Midbrain (tissue), 1 donor: Measurements from ENCODE around the gene ZNF333.

Experiments
- DNase-seq: peaks from one replicate; lab custom pipeline; 2025; lab: John Stamatoyannopoulos, UW

Gene ZNF333

DNA sequence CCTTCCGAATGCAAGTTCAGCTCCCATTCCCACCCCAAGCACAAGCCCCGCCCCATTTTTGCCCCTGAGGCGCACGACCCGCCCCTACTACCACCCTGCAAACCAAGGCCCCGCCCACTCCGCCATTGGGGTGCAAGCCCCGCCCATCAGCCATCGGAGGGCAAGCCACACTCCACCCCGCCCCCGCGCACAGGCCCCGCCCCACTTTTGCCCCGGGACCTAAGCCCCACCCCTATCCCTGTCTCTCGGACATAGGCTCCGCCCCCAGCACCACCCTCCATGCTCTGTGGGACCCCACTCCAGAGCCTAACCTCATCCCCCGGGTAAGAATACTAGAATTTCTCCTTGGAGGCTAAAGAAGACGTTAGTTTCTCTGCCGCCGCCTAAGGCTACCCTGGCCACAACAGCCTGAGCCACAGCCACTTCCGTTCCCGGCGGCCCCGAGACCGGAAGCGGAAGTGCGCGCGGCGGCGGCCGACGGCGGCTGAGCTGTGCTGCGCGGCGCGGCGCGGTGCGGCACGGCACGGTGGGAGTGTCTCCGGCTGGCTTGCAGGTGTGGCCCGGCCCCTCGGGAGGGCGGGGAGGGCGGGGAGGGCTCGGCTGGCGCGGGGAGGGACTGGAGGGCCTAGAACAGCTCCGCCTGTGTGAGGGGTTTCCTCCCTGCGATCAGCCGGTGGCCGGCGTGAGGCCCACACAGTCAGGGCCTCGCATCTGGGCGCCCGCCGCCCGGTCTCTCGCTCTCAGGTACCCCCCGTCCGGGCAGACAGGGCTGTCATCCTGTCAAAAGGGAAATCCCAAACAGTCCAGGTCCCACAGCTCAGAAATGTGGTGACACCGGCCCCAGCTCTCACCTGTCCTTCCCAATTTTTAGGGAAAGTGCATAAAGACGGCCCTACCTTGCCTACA, at the start of gene ZNF333:
Gene ZNF333, plus strand, starts transcription at position 451 of the 906 bp plus-strand sequence. CDS start 3,444 bp downstream, outside the sequence.
- DNase-seq: peak; percentile 93

DNA sequence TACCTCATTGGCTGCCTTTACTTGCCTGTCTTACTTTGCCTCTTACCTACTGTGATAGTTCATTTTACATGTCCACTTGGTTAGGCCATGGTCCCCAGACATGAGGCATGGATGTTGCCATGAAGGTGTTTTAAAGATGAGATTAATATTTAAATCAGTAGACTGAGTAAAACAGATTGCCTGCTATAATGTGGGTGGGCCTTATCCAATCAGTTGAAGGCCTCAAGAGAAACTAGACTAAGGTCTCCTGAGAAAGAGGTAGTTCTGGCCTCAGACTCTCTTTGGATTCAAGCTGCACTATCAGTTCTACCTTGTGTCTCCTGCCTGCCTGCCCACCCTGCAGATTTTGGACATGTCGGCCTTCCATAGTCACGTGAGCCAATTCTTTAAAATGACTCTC, 41.3 kb upstream of the ZNF333 start:
- no peak for DNase-seq

GRCh38 chr19:14649020-14649419, 40.8 kb upstream of the ZNF333 start:
- no peak for DNase-seq

DNA sequence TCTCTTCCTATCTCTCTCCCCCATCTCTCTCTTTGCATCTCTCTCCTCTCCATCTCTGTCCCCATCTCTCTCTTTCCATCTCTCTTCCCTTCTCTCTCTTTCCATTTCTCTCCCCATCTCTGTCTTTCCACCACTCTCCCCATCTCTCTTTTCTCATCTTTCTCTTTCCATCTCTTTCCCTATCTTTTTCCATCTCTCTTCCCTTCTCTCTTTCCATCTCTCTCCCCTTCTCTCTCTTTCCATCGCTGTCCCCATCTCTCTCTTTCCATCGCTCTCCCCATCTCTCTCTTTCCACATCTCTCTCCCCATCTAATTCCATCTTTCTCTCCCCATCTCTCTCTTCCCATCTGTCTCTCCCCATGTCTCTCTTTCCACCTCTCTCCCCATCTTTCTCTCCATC, 39.7 kb upstream of the ZNF333 start:
- no peak for DNase-seq

DNA sequence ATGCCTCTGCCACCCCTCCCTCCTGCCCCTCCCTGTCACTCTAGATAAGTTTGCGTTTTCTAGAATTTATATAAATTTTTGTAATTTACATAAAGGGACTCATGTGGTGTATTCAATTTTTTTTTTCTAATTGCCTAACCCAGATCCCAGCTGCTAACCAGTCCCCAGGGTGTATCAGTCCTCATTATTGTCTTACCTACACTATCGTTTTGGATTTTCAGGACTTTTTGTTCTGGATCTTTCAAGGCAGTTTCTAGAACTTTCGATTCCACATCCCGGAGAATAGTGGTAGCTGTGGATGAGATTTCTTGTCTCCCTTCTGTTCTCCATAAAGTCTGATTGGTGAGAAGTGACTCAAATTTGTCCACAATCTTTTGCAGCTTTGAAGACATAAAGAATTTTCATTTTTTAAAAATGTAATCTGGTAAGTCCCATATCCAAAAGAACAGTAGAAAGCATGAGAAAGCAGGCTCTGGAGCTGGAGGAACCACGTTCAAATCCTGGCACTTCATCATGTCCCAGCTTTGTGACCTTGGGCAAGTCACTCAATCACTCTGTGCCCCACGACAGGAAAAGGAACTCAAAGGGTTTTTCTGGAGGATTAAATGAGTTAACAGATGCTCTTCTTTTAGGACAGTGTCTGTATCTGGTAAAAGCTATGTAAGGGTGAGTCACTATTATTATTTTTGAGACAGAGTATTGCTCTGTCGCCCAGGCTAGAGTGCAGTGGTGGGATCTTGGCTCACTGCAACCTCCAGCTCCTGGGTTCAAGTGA, 34.9 kb upstream of the ZNF333 start:
- DNase-seq: no peak

DNA sequence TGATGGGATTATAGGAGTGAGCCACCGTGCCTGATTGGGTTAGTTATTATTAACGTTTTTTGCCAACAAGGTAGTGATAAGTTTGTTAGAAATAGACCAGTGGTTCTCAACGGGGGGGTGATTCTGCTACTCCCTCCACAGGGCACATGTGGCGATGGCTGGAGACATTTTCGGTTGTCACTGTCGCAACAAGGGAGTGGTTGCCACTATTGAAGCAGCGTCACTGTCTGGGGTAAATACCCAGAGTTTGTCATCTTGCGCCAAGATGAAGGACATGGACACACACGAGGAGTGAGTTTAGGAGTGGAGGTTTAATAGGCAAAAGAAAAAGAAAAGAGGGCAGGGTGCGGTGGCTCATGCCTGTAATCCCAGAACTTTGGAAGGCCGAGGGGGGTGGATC, 34.1 kb upstream of the ZNF333 start:
- no peak for DNase-seq

GRCh38 chr19:14659874-14660489, 29.9 kb upstream of the ZNF333 start:
- no peak for DNase-seq

- peak; percentile 1 for DNase-seq
Observed at GRCh38 chr19:14661372-14661924, 28.4 kb upstream of the ZNF333 start.

- DNase-seq: no peak
Observed at GRCh38 chr19:14669940-14670339, 19.9 kb upstream of the ZNF333 start.

DNA sequence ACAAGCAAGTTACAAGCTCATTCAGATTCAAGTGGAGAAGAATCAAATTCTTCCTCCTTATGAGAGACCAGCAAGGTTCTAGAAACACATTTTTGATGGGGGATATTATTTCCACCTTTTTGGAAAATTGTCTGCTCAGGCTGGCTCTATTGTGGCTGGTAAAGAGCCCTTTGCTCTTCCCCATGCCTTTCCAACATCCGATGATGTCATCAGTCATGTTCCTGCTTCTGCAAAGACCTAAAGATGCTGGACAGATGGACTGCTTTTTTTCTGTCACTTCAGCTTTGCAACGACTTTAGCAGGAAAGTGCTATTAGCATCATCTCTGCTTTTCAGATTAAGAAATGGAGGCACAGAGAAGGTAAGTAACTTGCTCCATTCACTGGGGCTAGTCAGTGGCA, 19.4 kb upstream of the ZNF333 start:
- DNase-seq: no peak

GRCh38 chr19:14672188-14672872, 17.5 kb upstream of the ZNF333 start:
- DNase-seq: no peak

DNA sequence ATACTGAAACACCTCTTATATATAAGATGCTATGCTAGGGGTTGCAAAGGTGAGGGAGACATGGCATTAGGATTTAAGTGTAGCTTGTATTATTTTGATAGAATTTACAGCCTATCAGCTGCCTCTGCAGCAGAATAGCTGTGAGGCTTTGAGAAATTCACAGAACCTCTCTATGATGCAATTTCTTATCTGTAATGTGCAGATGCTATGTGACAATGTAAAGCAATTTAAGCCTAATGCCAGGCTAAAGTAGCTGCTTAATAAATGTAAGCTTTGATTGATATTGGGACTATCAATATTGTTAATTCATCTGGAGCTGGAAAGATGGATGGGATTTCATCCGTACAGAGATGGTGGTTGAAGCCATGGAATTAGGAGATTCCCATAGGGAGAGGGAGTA, 16.8 kb upstream of the ZNF333 start:
- no peak for DNase-seq

- peak; percentile 0 for DNase-seq
Observed at GRCh38 chr19:14674764-14675163, 15.1 kb upstream of the ZNF333 start, which contains the start of gene ADGRE3. TSS of gene ADGRE3 (minus strand) at chr19:14674844. CDS start at chr19:14674770, 74 bp downstream.

- no peak for DNase-seq
Observed at GRCh38 chr19:14676762-14677161, 13.1 kb upstream of the ZNF333 start.

DNA sequence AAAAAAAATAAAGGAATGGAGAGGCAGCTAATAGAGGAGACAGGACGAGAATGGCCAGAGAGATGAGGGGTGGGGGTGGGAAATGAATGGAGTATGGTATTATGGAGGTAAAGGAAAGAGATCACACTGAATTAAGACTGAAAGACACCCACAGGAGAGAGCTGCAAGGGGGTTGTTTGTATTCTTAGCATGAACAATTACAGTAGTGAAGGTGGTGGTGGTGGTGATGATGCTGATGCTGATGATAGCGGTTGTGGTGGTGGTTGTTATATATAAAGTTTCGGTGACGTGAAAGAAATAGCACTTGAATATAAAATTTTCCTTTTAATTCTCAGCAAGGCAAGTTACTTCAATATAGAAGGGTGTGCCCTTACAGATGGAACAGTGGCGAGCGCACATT, 12.4 kb upstream of the ZNF333 start:
- DNase-seq: no peak

DNA sequence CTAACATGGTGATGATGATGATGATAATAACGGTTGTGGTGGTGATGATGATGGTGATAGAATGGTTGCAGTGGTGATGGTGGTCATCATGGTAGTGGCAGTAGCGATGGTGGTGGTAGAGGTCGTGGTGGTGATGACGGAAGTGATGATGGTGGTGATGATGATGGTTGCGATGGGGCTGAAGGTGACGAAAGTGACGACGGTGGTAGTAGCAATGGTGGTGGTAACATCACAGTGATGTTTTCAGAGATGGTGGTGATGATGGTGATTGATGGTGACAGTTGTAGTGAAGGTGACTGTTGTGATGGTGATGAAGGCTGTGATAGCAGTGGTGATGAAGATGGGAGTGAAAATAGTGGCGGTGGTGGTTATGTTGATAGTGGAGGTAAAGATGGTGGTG, 11.6 kb upstream of the ZNF333 start:
- DNase-seq: no peak

DNA sequence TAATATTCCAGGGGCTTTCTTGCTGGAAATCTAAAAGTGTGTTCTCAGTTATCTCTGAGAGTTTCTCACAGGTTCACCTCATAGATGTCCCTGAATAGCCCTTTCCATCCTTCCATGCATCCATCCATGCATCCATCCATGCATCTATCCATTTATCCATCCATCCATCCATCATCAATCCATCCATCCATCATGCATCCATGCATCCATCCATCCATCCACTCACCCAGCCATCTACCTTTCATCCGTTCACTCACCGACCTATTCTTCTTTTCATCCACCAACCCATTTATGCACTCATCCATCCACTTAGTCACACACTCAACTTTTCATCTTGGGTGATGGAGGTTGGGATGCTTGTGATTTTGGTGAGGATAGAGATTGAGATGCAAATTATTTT, 7.8 kb upstream of the ZNF333 start:
- DNase-seq: no peak

DNA sequence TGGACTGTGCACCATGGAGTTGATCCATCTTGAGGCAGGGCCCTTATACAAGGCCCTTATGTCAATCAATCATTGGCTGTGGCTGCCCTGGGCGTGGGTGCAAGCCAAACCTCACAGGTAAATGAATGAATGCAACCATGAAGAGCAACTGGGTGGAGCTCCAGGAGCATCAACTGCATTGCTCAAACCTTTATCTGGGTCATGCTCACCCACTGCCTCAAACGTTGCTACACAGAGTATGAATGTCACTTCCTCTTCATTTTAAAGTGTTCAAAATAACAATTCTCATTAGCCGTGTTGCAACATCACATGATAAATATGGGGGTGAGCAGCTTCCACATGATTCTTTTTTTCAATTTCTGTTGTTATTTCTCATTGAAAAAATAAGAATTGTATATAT, 6.4 kb upstream of the ZNF333 start:
- no peak for DNase-seq

DNA sequence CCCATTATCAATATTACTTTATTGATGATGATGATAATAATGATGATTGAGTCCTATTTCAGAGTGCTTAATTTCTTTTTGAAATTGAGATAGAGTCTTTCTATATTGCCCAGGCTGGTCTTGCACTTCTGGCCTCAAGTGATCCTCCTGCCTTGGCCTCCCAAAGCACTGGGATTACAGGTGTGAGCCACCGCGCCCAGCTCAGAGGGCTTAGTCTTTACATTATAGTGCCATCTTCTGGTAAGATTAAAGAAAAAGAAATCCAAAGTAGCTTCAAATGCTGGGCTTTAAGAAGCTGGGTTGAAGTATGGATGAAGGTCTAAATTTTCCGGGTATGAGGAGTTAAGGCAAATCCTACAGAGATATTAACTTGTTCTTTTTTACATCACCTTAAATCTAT, 3.4 kb upstream of the ZNF333 start:
- DNase-seq: no peak

DNA sequence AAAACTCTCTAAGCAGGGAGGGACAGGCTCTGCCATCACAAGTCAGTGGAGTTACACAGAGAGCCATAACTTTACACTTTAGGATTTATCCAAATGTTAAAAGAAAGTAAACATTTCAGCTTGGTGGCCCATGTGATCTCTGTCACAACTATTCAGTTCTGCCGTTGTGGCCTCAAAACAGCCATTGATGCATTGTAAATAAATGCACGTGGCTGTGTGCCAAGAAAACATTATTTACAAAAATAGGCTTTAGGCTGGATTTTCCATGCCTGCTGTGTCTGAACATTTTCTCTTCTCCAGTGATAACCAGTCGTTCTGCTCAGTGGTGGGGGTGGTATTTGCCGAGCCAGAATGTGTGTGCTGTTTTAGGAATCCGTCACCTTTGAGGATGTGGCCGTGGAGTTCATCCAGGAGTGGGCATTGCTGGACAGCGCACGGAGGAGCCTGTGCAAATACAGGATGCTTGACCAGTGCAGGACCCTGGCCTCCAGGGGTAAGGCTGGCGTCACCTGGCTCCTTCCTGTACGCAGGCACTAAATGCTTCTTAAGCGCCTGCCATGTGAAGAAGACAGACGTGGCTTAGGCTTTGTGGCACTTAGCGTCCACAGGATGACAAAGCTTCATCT, 4.9 kb downstream of the ZNF333 start:
- DNase-seq: no peak

- DNase-seq: no peak
Observed at GRCh38 chr19:14695471-14695870, 5.6 kb downstream of the ZNF333 start.
